Cardiac septum (tissue), 1 donor: ENCODE results near the gene KCNK10. TPM values are rescaled to one million over a fixed set of nuclear protein-coding genes. Genes with fewer than 3 reads are reported as not detected.

Source experiments
- DNase-seq: peaks from one replicate; pipeline ENCODE4 v3.0.0-alpha.2; 2020; ENCODE audit warnings: low spot score
- intact Hi-C: fragments of 100-400 bp; cut with DNase I; formaldehyde crosslinking; loops from one replicate; pipeline ENCODE4 v1.14.0; 2022
- total RNA-seq: library from RNA; stranded (reverse); fragmentation: NEBNext Ultra II Directional; extraction: Animal tissue kit (Norgen Biotek cat#: 25700); gene quantifications from one replicate; pipeline ENCODE4 v1.2.1, GENCODE V29; 2021
- donor health status: DM: no; HTN: no; CAD: no.

Gene KCNK10
- total RNA-seq, 1 donor from 2014 or later, result not detected

DNA sequence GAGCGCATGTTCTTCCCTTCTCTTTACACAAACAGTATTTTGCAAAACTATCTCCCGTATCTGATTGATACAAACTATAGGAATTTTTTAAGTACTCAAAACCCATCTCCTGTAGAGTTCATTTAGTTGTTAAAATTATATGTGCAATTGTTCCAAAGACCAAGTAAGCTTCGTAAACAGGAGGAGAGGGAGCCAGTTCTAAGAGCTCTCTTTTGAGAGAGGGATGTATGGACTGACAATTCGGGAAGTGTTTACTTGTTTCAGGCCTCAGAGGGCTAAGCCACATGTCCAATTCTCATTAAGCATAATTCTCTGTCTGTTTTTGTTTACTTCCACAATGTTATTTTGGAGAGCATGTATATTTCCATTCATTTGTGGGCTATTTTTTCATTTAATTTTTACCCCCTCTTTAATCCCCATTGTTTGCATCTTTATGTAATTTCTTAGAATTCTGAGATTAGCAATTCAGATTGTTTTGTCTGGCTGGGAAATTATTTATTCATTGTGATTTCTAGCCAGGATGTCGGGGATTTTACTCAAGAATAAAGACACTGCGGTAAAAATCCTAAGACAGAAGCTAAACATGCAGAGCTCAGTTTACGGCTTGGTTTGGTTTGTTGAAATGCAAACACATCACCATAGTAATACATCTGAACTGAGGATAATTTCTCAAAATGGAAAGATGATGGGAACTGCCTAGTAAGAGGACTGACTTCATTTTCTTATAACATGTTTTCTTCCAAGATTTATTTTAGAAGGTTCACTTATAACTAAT is 126.8 kb downstream of the KCNK10 start:
- DNase-seq, result no peak
- intact Hi-C loops, result no loop called here

DNA sequence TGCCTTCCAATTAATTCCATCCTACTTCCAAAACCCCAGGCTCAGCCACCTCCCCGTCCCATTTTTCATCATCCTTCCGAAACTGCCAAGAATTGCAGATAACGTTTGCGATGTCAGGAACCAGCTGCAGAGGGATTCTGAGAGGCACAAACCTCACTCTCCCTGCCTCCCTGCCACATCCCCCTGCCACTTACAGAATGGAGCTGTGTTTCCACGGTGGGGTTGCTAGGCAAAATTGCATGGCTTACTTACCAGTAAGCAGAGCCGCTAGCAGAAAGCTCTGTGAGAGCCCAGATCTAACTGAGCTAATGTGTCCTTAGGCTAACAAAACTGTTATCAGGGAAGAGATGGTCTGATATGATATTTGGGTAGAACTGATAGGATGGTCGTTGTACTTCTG is 127.4 kb downstream of the KCNK10 start:
- intact Hi-C loops, result no loop called here
- no peak for DNase-seq

DNA sequence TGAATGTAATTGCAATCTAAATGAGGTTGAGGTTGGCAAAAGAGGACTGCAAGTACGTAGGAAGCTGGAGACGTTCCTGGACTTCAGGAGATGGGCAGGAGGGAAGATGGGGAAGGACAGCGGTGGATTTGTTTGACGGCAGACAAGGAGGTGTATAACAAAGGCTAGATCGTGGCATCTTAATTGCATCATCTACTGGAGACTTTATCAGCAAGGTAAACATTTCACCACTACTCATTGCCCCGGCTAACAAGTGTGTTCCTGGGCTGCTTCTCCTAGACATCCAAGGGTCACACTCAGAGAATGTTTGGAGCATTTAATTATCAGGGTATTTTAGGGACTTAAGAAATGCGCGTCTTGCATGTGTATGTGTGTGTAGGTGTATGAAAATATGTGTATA is 128.5 kb downstream of the KCNK10 start:
- DNase-seq, result no peak
- intact Hi-C loops, result no loop called here

DNA sequence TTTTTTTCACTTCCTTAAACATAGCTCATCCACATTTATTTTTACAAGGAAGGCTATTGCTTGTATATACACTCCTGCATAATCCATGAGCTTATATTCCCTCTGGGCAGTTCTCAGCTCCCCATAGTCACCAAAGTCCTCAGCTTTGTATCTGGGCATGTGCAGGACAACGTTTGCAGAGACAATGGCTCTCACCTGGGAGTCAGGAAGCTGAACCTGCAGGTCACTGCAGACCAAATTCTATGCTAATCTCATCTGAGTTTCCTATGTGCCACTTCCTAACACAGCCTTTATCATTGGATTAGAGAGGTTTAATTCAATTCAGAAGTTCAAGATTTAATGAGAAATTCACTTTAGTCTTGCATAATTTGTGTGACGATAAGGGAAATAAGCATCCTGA is 131.5 kb downstream of the KCNK10 start:
- intact Hi-C loops, result no loop called here
- DNase-seq, result no peak

DNA sequence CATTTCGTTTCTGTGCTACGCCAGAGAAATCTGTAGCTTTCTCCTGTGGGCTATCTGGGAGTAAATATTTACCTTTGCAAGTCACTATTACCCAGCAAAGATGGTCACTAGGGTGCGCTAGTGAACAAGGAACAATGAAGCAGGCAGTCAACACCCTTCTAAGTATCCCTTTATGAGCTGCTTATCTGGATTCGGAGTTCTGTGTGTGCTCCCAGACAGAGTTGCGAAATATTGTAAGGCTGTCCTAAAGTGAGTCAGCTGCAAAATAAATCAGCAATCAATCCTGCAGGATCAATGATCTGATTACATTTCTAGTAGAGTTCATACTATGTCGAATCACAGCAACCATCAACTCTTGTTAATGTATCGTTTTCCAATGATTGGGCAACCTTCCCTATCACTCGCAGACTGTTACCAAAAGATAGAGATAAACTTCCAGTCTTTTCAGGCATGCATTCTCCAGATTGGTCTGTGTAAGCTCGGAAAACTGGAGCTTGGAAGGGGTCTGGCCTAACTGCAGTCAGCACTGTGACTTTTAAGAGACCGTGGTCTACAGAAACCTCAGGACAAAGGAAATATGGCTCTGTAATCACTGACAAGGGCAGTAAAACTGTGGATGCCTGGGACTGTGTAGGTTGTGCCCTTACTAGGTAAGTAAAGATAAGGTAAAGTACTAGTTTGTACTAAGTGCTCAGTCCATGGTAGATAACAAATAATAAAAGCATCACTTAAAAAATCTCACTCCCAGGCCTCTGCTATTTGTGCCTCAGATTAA is 133.5 kb downstream of the KCNK10 start:
- intact Hi-C loops, result loop anchor here (10.0 kb wide), 1 partner anchor 195 kb away; the partner anchor contains the start of gene SPATA7
- no peak for DNase-seq

DNA sequence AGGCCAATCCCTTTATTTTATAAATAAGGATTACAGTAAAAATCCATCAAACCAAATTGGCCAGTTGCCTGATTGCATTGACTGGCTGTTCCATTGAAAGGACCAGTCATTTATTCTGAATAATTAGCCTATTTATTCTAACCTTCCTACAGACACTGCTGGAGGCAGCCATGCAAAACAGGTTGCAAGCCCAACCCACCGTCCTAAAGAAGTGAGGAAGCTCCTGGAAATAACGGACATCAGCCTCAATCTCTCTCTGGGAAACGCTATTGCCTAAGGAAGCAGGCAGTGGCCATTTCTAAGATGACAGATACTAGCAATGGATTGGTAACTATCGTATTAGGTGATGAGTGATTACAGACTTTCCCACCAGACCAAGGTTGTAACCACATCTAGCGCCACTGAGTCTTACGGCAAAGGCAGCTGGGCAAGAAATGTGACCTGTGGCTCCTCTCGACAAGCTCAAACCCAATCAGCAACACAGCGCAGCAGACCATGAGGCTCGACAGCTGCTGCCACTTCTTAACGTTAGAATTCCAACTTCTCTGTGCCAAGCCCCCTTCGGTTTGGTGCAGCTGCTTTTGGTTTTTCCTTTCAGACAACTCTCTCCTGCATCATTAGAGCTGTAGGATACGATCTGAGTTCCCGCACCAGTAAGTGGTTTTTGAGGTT is 134.2 kb downstream of the KCNK10 start:
- intact Hi-C loops, result loop anchor here (10.0 kb wide), 1 partner anchor 196 kb away; the partner anchor contains the start of gene SPATA7
- no peak for DNase-seq

DNA sequence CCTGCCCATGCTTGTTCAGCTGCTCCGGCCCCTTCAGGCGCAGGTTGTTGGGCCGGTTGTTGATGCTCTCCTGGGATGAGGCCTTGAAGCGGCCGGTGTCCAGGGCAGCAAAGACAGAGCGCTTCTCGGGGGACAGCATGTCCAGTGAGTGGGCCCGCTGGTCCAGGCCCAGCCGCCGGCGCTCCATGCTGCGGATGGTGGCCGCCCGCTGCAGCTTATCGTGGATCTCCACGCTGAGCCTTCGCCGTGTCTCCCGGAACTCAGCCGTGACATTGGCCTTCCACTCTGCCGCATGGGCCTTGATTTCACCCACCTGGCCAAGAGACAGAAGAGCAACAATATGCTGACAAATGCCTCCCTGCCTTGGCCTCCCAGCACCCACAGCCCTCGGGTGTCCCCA is 137.2 kb downstream of the KCNK10 start:
- intact Hi-C loops, result loop anchor here (10.0 kb wide), 1 partner anchor 199 kb away; the partner anchor contains the start of gene SPATA7
- no peak for DNase-seq

DNA sequence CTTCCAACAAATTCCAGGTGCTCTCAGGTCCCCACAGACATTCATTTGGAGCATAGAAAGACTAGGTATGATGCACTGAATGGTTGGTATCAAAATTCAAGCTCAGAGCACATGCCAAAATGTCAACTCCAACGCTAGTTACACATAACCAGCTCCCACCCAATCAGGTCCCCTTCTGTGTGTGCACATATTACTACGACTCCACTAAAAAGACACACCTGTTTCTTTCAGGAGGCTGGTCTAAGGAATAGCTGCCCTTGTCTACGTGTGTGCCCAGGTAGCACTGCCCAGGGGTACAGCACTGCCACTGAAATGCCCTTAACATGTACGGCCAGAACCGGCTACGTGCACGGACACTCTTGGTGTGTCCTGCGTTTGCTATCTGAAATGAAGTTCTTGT is 138.1 kb downstream of the KCNK10 start:
- intact Hi-C loops, result loop anchor here (10.0 kb wide), 1 partner anchor 200 kb away; the partner anchor contains the start of gene SPATA7
- DNase-seq, result no peak

DNA sequence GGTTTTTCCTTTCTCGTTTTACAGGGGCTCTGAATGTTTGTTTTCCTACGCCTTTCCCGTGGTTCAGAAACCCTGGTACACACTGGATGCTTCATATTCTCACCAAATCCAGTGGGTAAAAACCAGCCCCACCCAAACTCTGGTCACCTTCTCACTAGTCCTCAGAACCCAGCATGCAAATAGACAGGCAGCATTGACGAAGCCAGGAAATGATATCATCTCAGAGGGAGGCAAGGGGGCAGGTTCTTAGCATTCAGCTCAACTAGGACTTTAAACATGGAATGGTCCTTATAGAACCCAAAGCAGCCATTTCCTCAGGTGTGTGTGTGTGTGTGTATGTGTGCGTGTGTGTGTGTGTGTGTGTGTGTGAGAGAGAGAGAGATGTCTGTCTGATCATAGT is 142.0 kb downstream of the KCNK10 start:
- intact Hi-C loops, result loop anchor here (10.0 kb wide), 1 partner anchor 204 kb away; the partner anchor contains the start of gene SPATA7
- DNase-seq, result no peak

DNA sequence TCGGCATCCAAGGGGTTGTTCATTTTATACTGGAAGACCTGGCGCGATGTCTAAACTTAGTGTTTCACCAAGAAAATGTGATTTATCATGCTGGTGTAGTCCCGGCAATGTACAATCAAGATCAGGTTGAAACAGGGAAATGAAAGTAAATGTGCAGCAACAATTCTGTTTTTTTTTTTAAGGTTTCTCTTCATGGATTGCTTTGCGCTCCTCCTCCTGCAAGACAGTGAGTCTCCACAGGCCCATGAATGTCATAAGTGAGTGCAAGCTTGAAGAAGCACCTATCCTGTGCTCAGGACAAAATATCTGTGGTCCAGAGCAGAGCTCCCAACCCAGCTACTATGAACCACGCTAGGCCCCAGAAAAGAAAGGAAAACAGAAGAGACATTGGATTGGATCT is 143.4 kb downstream of the KCNK10 start:
- no peak for DNase-seq
- intact Hi-C loops, result loop anchor here (10.0 kb wide), 1 partner anchor 205 kb away; the partner anchor contains the start of gene SPATA7

DNA sequence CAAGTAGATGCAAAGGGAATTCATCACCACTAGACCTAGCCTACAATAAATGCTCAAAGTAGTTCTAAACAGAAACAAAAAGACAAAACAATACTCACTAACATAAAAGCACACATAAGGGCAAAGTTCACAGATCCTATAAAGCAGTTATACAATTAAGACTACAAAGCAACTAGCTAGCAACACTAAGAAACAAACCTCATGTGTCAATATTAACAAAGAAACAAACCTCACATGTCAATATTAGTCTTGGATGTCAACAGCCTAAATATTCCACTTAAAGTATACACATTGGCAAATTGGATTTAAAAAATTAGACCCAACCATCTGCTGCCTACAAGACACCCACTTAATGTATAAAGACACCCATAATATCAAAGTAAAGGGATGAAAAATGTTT is 152.7 kb downstream of the KCNK10 start:
- intact Hi-C loops, result no loop called here
- no peak for DNase-seq

DNA sequence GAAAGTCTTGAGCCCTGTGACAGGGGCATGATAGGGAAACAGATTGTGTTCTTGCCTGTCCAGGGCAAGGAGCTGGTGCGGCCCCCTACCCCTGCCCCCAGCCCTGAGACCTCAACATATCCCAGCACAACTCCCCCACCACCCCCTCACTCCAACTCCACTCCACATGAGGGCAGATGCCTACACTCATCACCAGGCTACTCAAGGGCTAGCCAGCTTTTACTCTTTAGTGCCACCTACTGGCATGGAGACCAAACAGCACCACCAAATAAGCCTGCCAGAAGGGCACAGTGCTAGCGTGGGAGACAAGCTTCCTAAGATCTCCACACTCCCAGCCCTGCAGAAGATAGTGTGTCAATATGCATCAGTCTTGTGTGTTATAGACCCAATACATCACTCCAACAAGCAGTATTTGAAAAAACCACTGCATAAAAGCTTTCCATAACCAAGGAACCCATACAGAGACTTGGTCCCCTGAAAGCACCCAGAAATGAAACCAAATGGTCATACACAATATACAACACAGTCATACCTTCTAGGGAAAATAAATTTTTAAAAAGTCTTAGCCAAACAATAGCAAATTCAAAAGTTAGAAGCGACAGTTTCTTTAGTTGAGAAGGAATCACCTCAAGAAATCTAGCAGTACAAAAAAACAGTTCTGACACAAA is 154.4 kb downstream of the KCNK10 start:
- no peak for DNase-seq

DNA sequence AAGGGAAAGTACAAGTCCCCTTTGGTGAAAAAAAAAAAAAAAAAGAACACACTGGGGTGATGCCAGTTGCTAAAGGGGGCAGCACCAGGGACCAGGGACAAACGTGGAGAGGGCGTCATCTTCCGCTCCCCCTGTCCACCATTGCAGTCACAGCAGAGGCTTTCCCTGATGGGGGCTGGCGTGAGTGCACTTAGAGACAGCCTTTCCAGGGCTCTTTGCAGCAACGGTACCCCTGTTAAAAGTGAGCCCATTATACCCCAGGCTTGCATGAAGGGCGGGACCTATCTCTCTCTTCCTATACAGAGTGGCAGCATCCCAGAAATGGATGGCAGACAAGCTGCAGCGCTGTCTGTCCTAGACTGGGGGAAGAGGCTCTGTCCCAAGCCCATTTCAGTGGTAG is 155.0 kb downstream of the KCNK10 start:
- intact Hi-C loops, result loop anchor here (2.0 to 5.0 kb wide), 2 partner anchors 155 to 226 kb away; no protein-coding TSS in a partner anchor
- DNase-seq, result no peak

More for the DNA sequence above, 154.4 kb downstream of the KCNK10 start:
- intact Hi-C loops, result loop anchor here (2.0 to 5.0 kb wide), 2 partner anchors 156 to 226 kb away; no protein-coding TSS in a partner anchor

DNA sequence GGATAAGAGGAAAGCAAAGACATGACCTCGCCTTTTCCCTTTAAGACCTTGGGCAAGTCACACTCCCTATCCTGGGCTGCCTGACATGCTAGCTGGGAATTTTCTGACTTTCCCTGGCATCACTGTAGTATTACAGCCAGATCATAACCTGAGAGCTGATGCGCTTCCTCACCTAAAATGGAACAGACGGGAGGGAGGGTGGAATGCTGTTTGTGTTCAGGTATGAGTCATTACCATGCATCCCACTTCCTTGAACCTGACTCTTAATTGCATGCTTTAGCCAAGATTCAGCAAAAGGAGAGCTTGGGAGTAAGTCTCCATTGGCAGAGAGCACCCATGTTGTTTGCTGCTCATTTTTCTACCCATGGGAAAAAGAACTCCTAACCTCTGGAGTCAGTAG is 156.5 kb downstream of the KCNK10 start:
- intact Hi-C loops, result loop anchor here (5.0 kb wide), 1 partner anchor 224 kb away; no protein-coding TSS in a partner anchor
- no peak for DNase-seq

DNA sequence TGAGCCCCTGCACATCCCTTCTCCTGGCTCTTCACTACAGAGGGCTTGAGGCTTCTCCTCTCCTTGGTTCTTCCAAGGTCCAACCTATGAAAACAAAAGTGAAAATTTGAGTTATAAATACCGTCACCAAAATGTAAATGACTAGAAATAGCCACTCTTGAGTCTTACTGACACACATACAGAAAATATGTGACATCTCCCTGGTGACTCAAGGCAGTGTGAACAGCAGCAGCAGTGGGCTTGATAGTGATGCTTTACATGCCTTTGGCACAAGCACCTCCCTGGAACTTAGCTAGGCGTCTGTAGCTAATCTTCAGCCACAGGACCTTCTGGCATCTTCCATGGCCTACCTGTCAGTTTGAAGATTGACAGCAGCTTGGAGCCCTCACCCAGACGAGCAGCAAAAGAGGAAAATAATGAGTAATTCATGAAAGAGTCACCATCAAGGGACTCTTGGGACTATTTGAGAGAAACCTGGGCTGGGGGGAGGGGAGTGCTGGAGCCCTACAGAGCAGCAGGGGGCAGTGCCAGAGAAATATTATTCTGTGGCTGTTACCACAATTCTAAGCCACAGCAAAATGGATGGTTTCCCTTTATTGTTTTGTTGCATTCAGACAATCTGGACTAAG is 158.0 kb downstream of the KCNK10 start:
- DNase-seq, result no peak
- intact Hi-C loops, result loop anchor here (5.0 kb wide), 1 partner anchor 223 kb away; no protein-coding TSS in a partner anchor

DNA sequence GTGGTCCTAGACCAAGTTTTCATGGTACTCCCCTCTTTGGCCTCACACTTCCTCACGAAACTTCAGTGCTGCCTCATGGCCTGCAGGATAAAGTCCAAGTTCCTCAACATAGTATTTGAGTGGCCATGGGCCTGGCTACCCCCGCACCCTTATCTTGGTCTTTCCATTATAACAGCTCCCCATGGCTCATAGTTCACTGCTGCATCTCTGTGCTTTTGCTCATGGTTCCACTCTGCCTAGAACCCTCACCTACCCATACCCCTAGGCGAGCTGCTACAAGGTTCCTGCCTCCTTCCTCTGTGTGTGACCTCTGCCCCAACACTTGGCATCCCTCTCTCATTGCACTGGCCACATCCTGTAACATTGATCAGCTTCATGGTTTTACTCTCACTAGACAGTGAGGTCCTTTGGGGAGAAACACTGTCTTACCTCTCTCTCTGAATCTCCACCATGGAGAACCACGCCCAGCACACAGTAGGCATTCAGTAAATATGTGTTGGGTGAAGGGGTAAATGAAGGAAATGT is 159.3 kb downstream of the KCNK10 start:
- DNase-seq, result no peak
- intact Hi-C loops, result no loop called here

DNA sequence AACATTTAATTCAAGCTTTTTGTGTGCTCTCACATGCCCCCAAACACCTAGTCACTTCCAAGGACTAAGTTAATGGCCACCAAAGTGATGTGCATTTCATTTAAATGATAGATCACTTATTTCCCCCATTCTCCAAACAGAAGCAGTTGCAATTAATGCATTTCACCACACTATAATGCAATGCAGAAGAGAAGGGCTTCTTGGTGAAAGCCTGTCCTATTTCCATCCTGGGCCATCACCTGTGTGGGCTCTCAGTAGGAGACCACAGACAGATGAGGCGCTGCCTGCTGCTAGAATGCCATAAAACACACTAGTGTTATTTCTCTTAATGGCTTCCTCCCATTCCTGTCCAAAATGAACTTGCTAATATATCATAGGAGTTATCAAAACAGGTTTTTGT is 166.9 kb downstream of the KCNK10 start:
- intact Hi-C loops, result no loop called here
- DNase-seq, result no peak

DNA sequence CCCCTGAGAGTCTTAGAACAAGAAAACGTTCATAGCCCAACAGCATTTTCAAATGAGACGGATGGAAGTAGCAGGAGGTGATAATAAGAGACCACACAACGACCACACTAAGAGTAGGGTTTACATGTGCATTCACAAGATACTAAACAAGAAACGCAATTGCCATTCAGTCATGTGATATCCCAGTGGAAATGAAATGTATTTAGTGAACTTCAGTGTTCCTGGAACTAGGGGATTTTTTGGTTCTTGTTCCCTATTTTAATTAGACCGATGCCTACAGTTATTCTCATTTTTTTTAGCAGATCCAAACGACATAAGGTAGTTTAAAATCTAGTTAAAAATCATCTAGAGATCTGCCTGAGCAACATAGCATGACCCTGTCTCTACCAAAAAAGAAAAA is 168.1 kb downstream of the KCNK10 start:
- DNase-seq, result no peak

DNA sequence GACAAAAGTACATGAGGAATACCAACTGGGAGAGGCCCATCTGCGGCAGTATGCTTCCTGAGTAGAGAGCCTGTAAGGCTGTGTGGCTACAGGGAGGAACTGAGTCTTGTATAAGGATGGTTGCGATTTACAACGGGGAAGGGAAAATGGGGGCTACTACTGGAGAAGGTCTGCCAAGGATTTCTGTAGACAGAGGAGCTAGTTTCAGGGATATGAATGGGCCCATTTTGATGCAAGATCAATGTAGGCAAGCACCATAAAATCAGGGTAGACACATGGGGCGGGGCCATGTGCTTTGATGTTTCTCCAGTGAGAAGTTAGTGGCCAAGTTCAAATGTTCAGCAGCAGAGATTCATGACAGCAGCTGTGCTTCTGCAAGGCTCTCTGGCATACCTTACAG is 168.7 kb downstream of the KCNK10 start:
- intact Hi-C loops, result no loop called here
- DNase-seq, result no peak

More for the DNA sequence above, 168.1 kb downstream of the KCNK10 start:
- intact Hi-C loops, result no loop called here
